Prostate gland (tissue), 2 donors: Measurements from ENCODE around the gene GSTO1.

Source experiments
- POLR2A ChIP-seq: fragments of 450-650 bp; IDR thresholded peaks from one replicate; pipeline ENCODE4 v1.6.1; 2016; ENCODE audit warnings: antibody characterized with exemption, mild to moderate bottlenecking
- TF ChIP-seq, protein P1 (sequence below), 4 experiments: fragments of 200-600 bp in 2 of 4; fragments of 450-650 bp in 2 of 4; sonication (generic) in 2 of 4; IDR thresholded peaks; 1 replicate in 3 of 4; 2 replicates in 1 of 4; pipeline ENCODE4 v1.5.1; 2016 to 2019; ENCODE audit warnings: antibody characterized with exemption in 4 of 4, mild to moderate bottlenecking in 2 of 4, moderate library complexity in 2 of 4

- TF ChIP-seq, protein P1, sequence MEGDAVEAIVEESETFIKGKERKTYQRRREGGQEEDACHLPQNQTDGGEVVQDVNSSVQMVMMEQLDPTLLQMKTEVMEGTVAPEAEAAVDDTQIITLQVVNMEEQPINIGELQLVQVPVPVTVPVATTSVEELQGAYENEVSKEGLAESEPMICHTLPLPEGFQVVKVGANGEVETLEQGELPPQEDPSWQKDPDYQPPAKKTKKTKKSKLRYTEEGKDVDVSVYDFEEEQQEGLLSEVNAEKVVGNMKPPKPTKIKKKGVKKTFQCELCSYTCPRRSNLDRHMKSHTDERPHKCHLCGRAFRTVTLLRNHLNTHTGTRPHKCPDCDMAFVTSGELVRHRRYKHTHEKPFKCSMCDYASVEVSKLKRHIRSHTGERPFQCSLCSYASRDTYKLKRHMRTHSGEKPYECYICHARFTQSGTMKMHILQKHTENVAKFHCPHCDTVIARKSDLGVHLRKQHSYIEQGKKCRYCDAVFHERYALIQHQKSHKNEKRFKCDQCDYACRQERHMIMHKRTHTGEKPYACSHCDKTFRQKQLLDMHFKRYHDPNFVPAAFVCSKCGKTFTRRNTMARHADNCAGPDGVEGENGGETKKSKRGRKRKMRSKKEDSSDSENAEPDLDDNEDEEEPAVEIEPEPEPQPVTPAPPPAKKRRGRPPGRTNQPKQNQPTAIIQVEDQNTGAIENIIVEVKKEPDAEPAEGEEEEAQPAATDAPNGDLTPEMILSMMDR (IDR thresholded peaks at IDR 0.05) = no peak
- TF ChIP-seq POLR2A = no peak
Measured at GRCh38 chr10:104234934-104235333, 19.8 kb upstream of the GSTO1 start.
